Measurements from ENCODE around the gene XPO4.
"Not testable (repeated sequence)": the region's sequence is repeated elsewhere in the genome, so short reads cannot be mapped to it uniquely, and the experiment has no call there.

The XPO4 gene

DNA sequence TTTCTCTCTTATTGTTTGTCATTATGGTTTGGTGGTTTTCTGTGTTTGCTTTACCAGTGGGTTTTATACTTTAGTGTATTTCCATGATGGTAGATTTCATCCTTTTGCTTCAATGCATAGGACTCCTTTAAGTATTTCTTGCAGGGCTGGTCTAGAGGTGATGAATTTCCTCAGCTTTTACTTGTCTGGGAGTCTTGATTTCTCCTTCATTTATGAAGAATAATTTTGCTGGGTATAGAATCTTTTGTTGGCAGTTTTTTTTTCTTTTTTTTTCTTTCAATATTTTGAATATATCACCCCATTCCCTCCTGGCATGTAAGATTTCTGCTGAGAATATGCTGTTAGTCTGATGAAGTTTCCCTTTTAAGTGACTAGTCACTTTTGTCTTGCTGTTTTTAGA is 148.5 kb downstream of the XPO4 start:
- no peak overlapping the region for H3K4me3 ChIP-seq (ENCODE audit: low read depth, low read length)
- TF ChIP-seq, protein P1, sequence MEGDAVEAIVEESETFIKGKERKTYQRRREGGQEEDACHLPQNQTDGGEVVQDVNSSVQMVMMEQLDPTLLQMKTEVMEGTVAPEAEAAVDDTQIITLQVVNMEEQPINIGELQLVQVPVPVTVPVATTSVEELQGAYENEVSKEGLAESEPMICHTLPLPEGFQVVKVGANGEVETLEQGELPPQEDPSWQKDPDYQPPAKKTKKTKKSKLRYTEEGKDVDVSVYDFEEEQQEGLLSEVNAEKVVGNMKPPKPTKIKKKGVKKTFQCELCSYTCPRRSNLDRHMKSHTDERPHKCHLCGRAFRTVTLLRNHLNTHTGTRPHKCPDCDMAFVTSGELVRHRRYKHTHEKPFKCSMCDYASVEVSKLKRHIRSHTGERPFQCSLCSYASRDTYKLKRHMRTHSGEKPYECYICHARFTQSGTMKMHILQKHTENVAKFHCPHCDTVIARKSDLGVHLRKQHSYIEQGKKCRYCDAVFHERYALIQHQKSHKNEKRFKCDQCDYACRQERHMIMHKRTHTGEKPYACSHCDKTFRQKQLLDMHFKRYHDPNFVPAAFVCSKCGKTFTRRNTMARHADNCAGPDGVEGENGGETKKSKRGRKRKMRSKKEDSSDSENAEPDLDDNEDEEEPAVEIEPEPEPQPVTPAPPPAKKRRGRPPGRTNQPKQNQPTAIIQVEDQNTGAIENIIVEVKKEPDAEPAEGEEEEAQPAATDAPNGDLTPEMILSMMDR (IDR thresholded peaks at IDR 0.05; ENCODE audit: borderline replicate concordance, insufficient read depth, low read depth, low read length): no peak

DNA sequence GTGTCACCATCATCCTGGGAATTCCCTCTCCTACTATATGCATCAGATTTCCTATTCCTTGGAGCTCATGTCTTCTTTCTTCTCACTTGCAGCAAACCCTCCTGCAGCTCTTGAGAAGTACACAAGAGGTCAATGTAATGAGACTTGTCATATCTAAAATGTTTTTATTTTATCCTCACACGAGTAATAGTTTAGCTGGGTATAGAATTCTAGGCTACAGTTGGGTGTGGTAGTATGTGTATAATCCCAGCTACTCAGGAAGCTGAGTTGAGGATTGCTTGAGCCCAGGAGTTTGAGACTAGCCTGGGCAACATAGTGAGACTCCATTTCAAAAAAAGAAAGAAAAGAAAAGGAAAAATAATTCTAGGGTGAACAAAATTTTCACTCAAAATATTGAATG is 153.2 kb downstream of the XPO4 start:
- no peak overlapping the region for H3K4me3 ChIP-seq (ENCODE audit: low read depth, low read length)
- TF ChIP-seq, protein P1 (IDR thresholded peaks at IDR 0.05; ENCODE audit: borderline replicate concordance, insufficient read depth, low read depth, low read length): no peak

DNA sequence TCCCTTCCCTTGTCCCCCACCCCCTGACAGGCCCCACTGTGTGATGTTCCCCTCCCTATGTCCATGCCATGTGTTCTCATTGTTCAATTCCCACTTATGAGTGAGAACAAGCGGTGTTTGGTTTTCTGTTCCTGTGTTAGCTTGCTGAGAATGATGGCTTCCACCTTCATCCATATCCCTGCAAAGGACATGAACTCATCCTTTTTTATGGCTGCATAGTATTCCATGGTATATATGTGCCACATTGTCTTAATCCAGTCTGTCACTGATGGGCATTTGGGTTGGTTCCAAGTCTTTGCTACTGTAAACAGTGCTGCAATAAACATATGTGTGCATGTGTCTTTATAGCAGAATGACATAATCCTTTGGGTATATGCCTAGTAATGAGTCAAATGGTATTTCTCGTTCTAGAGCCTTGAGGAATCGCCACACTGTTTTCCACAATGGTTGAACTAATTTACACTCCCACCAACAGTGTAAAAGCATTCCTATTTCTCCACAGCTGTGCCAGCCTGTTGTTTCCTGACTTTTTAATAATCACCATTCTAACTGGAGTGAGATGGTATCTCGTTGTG is 158.6 kb downstream of the XPO4 start:
- not testable (repeated sequence) for H3K4me3 ChIP-seq (ENCODE audit: low read depth, low read length)

DNA sequence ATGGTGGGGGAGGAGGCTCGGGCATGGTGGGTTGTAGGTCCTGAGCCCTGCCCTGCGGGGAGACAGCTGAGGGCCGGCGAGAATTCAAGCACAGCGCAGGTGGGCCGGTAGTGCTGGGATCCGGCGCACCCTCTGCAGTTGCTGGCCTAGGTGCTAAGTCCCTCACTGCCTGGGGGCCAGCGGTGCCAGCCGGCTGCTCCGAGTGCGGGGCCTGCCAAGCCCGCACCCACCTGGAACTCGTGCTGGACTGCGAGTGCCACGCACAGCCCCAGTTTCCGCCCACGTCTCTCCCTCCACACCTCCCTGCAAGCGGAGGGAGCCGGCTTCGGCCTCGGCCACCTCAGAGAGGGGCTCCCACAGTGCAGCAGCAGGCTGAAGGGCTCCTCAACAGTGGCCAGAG is 162.5 kb downstream of the XPO4 start:
- TF ChIP-seq, protein P1 (IDR thresholded peaks at IDR 0.05; ENCODE audit: borderline replicate concordance, insufficient read depth, low read depth, low read length): no peak
- H3K4me3 ChIP-seq (ENCODE audit: low read depth, low read length): no peak overlapping the region

DNA sequence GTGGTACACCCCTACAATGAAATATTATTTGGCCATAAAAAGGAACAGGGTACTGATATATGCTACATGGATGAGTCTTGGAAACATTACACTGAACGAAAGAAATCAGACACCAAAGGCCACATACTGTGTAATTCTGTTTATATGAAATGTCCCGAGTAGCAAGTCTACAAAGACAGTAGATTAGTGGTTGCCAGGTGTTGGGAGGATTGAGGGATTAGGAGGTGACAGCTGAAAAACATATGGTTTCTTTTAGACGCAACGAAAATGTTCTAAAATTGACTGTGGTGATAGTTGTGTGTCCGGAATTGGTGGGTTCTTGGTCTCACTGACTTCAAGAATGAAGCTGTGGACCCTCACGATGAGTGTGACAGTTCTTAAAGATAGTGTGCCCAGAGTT is 163.9 kb downstream of the XPO4 start:
- no peak overlapping the region for H3K4me3 ChIP-seq (ENCODE audit: low read depth, low read length)
- TF ChIP-seq, protein P1 (IDR thresholded peaks at IDR 0.05; ENCODE audit: borderline replicate concordance, insufficient read depth, low read depth, low read length): no peak

DNA sequence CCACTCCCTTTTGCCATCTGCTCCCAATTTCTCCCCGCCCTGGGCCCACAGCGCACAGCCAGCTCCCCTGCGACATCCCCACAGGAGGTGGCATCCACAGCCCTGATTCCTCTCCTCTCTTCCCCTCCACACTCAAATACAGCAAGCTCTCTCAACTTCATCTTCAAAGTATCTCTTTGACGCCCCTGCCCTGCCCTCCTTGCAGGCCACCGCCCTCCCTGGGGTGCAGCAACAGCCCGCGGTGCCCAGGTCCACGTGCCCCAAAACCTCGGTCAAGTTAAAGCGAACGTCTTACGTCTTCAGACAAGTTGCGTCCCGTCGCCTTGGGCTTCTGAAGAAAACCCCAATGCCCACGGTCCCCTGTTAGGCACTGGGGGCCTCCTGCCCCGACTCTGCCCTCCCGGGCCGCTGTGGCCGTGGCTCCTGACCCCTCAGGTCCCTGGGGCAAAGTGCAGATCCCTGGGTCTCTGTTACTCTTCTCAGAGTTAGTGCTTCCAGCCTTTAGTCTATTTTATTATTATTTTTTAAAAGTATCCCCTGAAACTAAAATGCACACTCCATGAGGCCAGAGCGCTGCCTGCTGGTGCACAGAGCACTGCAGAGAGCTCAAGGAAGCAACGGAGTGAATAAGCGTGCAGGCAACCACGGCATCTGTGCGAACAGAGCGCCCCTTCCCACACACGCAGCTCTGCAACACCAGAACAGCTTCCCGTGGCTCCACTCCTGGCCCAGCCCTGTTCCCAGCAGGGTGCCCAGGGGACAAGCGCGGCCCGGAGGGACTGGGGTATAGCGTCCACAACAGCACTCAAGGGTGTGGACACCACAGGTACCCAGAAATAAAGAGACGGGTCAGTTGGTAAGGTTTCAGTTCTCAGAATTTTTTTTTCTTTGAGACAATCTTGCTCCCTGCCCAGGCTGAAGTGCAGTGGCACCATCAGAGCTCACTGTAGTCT is 172.6 kb downstream of the XPO4 start:
- TF ChIP-seq, protein P1 (IDR thresholded peaks at IDR 0.05; ENCODE audit: borderline replicate concordance, insufficient read depth, low read depth, low read length): no peak
- no peak overlapping the region for H3K4me3 ChIP-seq (ENCODE audit: low read depth, low read length)

DNA sequence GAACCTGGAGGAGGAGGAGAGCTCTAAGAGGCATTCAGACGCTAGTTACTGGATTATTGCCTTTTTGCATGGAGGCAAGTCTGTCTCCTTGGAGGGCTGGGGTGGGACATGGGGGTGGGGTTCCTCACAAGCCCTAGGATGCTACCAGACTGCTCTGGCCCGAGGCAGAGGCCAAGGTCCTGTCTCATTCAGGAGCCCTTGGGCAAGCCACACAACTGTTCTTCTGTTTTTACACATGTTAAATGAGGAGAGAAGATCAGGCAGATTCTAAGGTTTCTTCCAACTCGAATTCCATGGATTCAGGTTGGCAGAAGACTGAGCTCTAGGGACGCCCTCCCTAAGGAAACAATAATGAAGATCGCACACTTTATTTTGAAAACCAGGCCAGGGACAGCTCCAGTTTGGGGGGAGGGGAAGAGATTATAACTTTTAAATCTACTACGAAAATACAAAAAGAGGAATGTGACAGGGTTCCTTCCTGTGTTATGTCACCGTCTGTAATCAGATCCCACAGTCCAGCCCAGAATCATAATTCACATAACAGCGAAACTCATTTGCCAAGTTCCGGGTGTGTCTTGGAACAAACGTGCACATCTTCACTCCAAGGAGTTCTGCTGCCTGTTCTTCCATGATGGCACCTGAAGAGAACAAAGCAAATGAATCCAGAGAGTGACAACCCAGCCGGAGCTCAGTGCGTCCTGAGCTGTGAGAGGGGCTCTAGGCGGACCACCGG is 173.8 kb downstream of the XPO4 start:
- no peak overlapping the region for H3K4me3 ChIP-seq (ENCODE audit: low read depth, low read length)
- TF ChIP-seq, protein P1 (IDR thresholded peaks at IDR 0.05; ENCODE audit: borderline replicate concordance, insufficient read depth, low read depth, low read length): no peak
